Fibroblast of gingiva (primary cell): ENCODE results near the gene SCGB1C1.

Experiments
- DNase-seq: peaks from one replicate; pipeline ENCODE4 v3.0.0-alpha.2; 2011; ENCODE audit warnings: low read depth

The SCGB1C1 gene

GRCh38 chr11:205221-206001 is 12.5 kb downstream of the SCGB1C1 start:
- DNase-seq, result no peak

- no peak for DNase-seq
Observed at GRCh38 chr11:206002-206384, 13.1 kb downstream of the SCGB1C1 start.

- no peak for DNase-seq
Observed at GRCh38 chr11:206526-207207, 13.8 kb downstream of the SCGB1C1 start.

GRCh38 chr11:207208-207862 is 14.5 kb downstream of the SCGB1C1 start, which contains the start of the genes BET1L and RIC8A:
Gene BET1L (minus strand): TSS chr11:207399. CDS start chr11:207321, 78 bp downstream.
Gene RIC8A (plus strand): TSS chr11:207708. CDS start chr11:208855, 1,147 bp downstream.
- DNase-seq, result peak; percentile 100

- DNase-seq, result peak; percentile 65
Observed at GRCh38 chr11:207863-208180, 14.9 kb downstream of the SCGB1C1 start.

GRCh38 chr11:208181-208916 is 15.5 kb downstream of the SCGB1C1 start:
- peak; percentile 75 for DNase-seq

GRCh38 chr11:208917-209260 is 16.0 kb downstream of the SCGB1C1 start:
- DNase-seq, result no peak

GRCh38 chr11:209275-210121 is 16.6 kb downstream of the SCGB1C1 start:
- DNase-seq, result peak; percentile 17

GRCh38 chr11:210122-210802 is 17.4 kb downstream of the SCGB1C1 start:
- peak; percentile 59 for DNase-seq

GRCh38 chr11:210803-211180 is 17.9 kb downstream of the SCGB1C1 start:
- no peak for DNase-seq

GRCh38 chr11:211295-211694 is 18.4 kb downstream of the SCGB1C1 start:
- no peak for DNase-seq

- DNase-seq, result no peak
Observed at GRCh38 chr11:211741-212140, 18.9 kb downstream of the SCGB1C1 start.

GRCh38 chr11:212150-213100 is 19.5 kb downstream of the SCGB1C1 start:
- no peak for DNase-seq

GRCh38 chr11:213111-213510 is 20.2 kb downstream of the SCGB1C1 start:
- no peak for DNase-seq

- no peak for DNase-seq
Observed at GRCh38 chr11:214083-214482, 21.2 kb downstream of the SCGB1C1 start.

GRCh38 chr11:215581-216037 is 22.7 kb downstream of the SCGB1C1 start:
- DNase-seq, result no peak

- no peak for DNase-seq
Observed at GRCh38 chr11:216081-216974, 23.4 kb downstream of the SCGB1C1 start.

GRCh38 chr11:217704-218103 is 24.8 kb downstream of the SCGB1C1 start:
- no peak for DNase-seq
